PC-3 (cell line): ENCODE data around the gene MPHOSPH9.

Source experiments
- EZH2 ChIP-seq: fragments of 300-600 bp; sonication (generic); IDR thresholded peaks from one replicate; pipeline ENCODE4 v1.6.1; 2017; ENCODE audit warnings: antibody characterized with exemption, mild to moderate bottlenecking, low read length; ENCODE audit not compliant: unreplicated experiment
- EZH2phosphoT487 ChIP-seq: fragments of 300-600 bp; sonication (generic); IDR thresholded peaks from 2 replicates; pipeline ENCODE4 v1.6.1; 2018; ENCODE audit warnings: mild to moderate bottlenecking, antibody characterized with exemption, low read length, borderline replicate concordance
- TF ChIP-seq, protein P1 (sequence below): fragments of 300-600 bp; sonication (generic); conservative IDR thresholded peaks from 2 replicates; pipeline ENCODE4 v1.5.1; 2017; ENCODE audit warnings: antibody characterized with exemption, low read depth, mild to moderate bottlenecking, low read length

DNA sequence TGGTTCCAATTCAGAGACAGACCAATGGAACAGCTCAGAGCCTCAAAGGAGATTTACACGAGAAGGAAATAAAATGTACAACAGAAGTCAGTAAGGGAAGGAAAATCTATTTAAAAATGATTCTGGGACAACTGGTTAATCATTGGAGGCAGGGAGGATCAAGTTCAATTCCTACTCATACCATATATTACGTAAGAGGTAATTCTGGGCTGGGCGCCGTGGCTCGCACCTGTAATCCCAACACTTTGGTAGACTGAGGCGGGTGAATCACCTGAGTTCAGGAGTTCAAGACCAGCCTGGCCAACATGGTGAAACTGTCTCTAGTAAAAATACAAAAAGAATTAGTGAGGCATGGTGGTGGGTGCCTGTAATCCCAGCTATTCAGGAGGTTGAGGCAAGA is 45.3 kb downstream of the MPHOSPH9 start:
- TF ChIP-seq EZH2phosphoT487 (no peak), EZH2 (no peak)
- TF ChIP-seq, protein P1, sequence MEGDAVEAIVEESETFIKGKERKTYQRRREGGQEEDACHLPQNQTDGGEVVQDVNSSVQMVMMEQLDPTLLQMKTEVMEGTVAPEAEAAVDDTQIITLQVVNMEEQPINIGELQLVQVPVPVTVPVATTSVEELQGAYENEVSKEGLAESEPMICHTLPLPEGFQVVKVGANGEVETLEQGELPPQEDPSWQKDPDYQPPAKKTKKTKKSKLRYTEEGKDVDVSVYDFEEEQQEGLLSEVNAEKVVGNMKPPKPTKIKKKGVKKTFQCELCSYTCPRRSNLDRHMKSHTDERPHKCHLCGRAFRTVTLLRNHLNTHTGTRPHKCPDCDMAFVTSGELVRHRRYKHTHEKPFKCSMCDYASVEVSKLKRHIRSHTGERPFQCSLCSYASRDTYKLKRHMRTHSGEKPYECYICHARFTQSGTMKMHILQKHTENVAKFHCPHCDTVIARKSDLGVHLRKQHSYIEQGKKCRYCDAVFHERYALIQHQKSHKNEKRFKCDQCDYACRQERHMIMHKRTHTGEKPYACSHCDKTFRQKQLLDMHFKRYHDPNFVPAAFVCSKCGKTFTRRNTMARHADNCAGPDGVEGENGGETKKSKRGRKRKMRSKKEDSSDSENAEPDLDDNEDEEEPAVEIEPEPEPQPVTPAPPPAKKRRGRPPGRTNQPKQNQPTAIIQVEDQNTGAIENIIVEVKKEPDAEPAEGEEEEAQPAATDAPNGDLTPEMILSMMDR = no peak
